MM.1S (cell line): Measurements from ENCODE around the gene DOCK4.

ENCODE experiments used
- CTCF ChIP-seq: fragments of 300-600 bp; sonication (generic); IDR thresholded peaks from 2 replicates; pipeline ENCODE4 v1.5.1; 2016; ENCODE audit warnings: antibody characterized with exemption, low read length, mixed read lengths
- EZH2 ChIP-seq: fragments of 300-600 bp; sonication (generic); optimal IDR thresholded peaks from 2 replicates; pipeline ENCODE3; 2017; ENCODE audit warnings: low read depth, mild to moderate bottlenecking, antibody characterized with exemption, low read length, mixed read lengths

- TF ChIP-seq CTCF (no peak), EZH2 (no peak)
These were observed 32.1 kb upstream of the DOCK4 start for GRCh38 chr7:112238330-112238729.
